HG03064 (cell line): ENCODE data around the gene CELF4.
"Not testable (repeated sequence)": the region's sequence is repeated elsewhere in the genome, so short reads cannot be mapped to it uniquely, and the experiment has no call there.

Source experiments
- ATAC-seq: cut with Tn5 transposase; IDR thresholded peaks from one replicate; pipeline ENCODE4 v1.9.1; 2021; ENCODE audit warnings: low read depth; ENCODE audit not compliant: unreplicated experiment

The CELF4 gene

DNA sequence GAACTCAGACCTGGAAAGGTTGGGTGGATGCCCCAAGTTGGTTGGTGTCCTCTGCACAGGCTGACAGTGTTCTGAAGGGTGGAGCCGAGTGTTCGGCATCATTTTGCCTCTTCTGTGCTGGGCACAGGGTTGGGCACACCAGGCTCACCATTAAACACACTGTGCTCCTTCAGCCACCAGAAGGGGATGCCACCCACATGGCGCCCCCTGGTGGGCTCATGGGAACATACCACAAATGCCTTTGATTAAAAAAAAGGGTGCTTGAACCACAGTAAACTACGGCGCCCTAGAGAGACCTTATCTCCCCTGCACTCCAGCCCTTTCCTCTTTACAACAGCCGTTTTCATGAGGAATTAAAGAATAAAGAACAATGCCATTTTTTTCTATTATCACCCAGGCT lies 89.4 kb downstream of the CELF4 start:
- no peak for ATAC-seq

DNA sequence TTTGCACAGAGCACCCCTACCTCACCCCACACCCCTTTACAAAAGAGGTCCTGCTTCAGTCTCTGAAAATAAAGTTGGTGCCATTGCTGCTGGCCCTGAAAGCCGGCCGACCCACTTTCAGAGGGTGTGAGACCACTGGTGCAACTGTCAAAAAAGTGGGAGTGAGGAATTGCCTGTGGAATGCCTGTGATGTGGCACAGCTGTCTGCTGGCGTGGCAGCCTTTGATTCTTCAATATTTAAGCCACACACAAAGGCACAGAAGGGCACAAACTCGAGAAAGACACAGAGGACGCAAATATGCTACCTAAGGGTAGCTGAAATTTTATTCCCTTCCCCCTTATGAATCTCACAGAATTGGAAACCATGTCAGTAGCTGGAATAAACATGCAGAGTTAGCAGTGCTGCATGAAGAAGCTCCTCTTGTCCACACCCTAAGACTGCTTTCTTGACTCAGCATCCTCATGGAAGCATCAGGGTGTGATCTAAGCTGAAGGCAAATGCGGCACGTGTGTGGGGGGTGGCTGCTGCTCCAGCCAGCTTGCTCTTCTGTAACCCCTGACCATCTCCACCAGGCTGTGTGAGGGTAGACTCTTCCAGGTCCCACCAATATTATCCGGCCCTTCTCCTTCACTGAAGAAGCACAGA lies 92.3 kb downstream of the CELF4 start:
- no peak for ATAC-seq

DNA sequence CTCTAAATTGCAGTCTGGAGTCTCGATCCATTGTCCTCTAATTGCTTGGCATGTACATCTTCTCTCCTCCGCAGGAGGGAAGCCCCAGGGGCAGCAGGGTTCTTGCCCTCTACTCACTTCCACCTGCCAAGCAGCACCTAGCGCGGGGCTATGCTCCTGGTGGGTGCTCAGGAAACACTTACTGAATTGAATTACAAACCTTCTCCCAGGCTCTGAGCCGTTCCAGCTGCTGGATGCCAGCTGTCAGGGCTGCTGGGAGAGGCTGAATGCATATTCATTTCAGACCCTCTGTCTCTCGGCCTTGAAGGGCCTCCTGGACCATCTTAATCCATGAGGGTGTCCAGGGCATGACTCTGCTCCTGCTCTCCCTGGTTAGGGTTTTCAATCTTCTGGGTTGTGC lies 94.0 kb downstream of the CELF4 start:
- no peak for ATAC-seq

GRCh38 chr18:37470986-37471385 lies 94.6 kb downstream of the CELF4 start:
- no peak for ATAC-seq

GRCh38 chr18:37467002-37467662 lies 98.5 kb downstream of the CELF4 start:
- no peak for ATAC-seq

DNA sequence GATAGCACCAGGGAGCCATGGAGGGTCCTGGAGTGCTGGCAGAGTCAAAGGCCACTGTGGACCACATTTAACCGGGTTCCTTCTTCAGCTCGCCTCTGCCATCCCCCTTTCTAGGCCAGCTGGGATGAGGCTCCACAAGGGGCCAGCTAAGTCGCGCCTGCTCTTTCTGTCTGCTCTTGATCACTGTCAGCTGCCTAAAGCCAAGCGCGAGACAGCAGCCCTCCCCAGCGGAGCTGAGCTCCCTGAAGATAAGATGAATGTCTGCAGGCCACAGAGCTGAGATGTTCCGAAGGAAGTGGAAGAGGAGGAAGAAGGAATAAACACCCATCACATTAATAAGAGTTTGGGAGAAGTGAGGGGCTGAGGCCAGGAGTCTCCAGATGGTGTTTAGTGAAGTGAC lies 99.6 kb downstream of the CELF4 start:
- ATAC-seq = no peak

- ATAC-seq = no peak
These were observed 101.3 kb downstream of the CELF4 start for GRCh38 chr18:37464257-37464656.

DNA sequence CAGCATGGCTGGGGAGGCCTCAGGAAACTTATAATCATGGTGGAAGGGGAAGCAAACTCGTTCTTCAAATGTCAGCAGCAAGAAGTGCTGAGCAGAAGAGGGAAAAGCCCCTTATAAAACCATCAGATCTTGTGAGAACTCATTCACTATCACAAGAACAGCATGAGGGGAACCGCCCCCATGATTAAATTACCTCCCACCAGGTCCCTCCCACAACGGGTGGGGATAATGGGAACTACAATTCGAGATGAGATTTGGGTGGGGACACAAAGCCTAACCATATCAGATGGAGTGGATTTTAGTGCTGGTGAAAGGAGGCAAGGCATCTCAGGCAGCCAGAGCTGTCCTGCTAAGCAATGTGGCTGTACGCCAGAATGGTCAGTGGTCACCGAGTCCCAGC lies 104.3 kb downstream of the CELF4 start:
- not testable (repeated sequence) for ATAC-seq

GRCh38 chr18:37460604-37461003 lies 105.0 kb downstream of the CELF4 start:
- no peak for ATAC-seq

DNA sequence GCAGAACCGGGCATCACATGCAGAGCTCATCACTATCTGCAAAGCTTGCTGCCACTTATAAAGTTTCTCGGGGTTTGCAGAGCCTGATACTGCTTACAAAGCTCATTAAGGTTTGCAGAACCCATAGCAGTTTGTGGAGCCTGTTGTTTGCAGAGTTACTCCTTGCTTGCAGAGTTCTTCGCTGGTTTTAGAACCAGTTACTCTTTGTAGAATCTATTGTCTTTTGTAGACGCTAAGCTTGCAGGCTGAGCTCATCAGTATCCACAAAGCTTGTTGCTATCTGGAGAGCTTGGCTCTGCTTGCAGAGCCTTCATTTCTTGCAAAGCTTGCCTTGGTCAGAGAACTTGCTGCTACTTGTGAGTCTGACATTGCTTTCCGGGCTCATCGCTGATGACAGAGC lies 106.9 kb downstream of the CELF4 start:
- ATAC-seq = no peak

- no peak for ATAC-seq
These were observed 107.8 kb downstream of the CELF4 start for GRCh38 chr18:37457753-37458152.

DNA sequence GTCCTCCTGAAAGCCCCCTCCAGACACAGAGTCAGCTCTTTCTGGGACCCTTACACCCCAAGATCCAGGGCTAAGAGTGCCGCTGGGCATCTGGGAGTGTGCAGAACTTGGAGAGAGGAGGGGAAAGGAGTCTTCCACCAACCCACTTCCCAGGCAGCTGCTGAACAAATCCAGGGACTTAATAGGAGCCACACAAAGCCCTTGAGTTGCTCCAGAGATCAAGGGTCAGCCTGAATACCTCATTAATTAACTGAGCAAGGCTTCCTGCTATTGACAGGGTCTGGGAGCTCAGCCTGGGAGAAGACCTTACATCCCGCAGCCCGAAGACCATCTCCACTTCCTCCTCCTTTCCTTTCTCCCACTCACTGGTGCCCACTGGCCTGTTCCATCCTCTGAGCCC lies 108.3 kb downstream of the CELF4 start:
- no peak for ATAC-seq

GRCh38 chr18:37456873-37457272 lies 108.7 kb downstream of the CELF4 start:
- no peak for ATAC-seq

GRCh38 chr18:37456395-37456794 lies 109.2 kb downstream of the CELF4 start:
- no peak for ATAC-seq

DNA sequence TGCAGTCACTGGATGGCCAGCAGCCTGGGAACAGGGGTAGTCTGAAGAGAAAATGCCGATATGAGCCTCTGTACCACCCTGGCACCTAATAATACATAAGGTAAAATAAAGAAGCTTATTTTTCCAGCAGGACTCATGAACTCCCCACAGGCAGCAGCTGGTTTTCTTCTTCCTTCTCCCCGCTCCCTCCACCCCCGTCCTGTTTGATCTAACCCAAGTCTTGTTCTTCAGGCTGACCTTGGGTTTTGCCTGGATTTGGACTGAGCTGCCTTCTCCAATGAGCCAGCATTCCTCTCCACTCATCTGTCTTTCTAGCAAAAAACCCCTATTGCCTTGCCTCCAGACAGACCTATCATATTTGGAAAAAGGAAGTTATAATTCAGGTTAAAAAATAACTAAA lies 111.8 kb downstream of the CELF4 start:
- no peak for ATAC-seq

- no peak for ATAC-seq
These were observed 112.8 kb downstream of the CELF4 start for GRCh38 chr18:37452682-37453385.

- no peak for ATAC-seq
These were observed 113.6 kb downstream of the CELF4 start for GRCh38 chr18:37452015-37452414.

GRCh38 chr18:37451239-37451825 lies 114.3 kb downstream of the CELF4 start:
- no peak for ATAC-seq

GRCh38 chr18:37450434-37451132 lies 115.0 kb downstream of the CELF4 start:
- no peak for ATAC-seq

DNA sequence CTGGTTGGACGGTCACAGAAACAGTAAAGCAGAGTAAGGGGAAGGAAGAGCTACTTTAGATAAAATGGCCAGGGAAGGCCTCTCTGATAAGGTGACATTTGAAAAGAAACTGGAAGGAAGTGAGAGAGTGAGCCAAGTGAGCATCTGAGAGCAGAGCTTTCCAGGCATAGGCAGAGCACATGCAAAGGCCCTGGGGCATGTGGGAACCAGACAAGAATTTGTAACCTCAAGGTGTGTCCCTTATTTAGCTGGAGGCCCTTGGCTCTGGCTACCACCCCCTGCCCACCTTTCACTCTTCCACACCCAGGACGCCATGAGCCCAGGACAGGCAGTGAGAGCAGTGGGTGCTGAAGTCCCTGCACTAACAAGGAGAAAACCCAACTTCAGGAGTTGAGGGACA lies 116.0 kb downstream of the CELF4 start:
- ATAC-seq = no peak

- ATAC-seq = no peak
These were observed 116.7 kb downstream of the CELF4 start for GRCh38 chr18:37448946-37449345.
